Measurements from ENCODE around the gene PAX7.
A peak's percentile ranks its signal among the peaks of the same experiment; 100 is the strongest.
"Not testable (repeated sequence)": the region's sequence is repeated elsewhere in the genome, so short reads cannot be mapped to it uniquely, and the experiment has no call there.

PAX7 gene

GRCh38 chr1:18666317-18666920 is 35.8 kb downstream of the PAX7 start:
- DNase-seq: no peak

GRCh38 chr1:18667333-18667732 is 36.7 kb downstream of the PAX7 start:
- DNase-seq: no peak

- no peak for DNase-seq
Observed at GRCh38 chr1:18668046-18668445, 37.4 kb downstream of the PAX7 start.

GRCh38 chr1:18668750-18669404 is 38.2 kb downstream of the PAX7 start:
- DNase-seq: no peak

GRCh38 chr1:18670121-18670867 is 39.6 kb downstream of the PAX7 start:
- no peak for DNase-seq

- DNase-seq: no peak
Observed at GRCh38 chr1:18670868-18671225, 40.2 kb downstream of the PAX7 start.

GRCh38 chr1:18673976-18674375 is 43.3 kb downstream of the PAX7 start:
- no peak for DNase-seq

GRCh38 chr1:18676332-18676781 is 45.7 kb downstream of the PAX7 start:
- DNase-seq: no peak

DNA sequence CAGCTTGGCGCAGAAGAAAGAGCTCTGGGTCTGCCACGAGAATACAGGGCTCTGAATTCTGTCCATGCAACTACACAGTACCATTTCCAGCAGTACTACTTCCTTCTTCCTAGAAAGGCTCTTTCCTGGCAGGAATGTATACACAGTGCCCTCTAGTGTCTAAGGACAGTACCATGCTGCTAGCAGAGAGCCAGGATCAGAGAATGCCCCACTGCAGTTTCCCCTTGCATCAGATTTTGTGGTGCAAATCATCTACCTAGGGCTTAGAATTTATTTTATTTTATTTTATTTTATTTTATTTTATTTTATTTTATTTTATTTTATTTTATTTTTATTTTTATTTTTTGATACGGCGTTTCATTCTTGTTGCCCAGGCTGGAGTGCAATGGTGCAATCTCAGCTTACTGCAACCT is 50.8 kb downstream of the PAX7 start:
- DNase-seq: peak; percentile 50 to 68

- no peak for DNase-seq
Observed at GRCh38 chr1:18682375-18682774, 51.7 kb downstream of the PAX7 start.

DNA sequence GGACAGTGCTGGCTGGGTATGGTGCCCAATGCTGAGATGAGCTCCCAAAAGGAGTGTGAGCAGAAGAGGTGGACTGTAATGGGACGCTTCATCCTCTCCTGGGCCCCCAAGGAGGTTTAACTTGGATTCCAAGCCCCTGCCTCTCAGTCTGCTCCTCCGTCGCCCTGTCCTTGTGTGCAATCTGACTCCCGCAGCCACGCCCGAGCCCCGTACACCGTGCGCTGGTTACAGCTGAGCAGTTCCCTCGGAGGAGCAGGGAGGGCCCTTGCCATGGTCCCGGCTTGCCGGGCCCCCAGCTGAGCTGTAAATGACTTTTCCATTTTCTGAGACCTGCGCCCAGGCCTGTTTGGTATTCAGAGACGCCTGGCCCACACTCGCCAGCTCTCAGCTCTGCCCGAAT is 53.7 kb downstream of the PAX7 start:
- no peak for DNase-seq

GRCh38 chr1:18686540-18686939 is 55.9 kb downstream of the PAX7 start:
- DNase-seq: no peak

DNA sequence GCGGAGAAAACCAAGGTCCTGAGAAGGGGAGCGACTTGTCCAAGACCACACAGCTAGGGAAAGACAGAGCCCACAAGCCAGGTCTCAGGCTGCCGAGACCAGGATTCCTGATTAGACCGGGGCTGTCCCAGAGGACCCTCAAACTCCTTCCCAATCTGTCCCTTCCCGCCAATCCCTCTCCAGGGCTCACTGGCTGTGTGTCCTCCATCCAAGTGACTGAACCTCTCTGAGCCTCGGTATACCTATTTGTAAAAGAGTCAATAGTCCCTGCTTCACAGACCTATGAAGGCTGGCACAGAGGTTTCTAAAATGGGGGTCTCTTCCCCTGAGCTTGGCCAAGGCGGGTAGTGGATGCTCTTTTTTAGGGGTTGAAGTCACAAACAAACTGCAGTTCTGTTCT is 56.6 kb downstream of the PAX7 start:
- no peak for DNase-seq

DNA sequence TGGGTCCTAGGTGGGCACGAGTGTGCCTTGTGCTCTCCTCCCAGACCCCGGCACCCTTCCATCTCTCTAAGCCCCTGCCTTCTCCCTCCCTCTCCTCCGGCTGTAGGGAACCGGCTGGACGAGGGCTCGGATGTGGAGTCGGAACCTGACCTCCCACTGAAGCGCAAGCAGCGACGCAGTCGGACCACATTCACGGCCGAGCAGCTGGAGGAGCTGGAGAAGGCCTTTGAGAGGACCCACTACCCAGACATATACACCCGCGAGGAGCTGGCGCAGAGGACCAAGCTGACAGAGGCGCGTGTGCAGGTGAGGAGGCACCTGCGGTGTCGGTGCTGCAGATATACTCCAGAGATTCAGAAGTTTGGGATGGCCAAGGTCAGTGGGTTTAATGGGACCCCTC is 61.0 kb downstream of the PAX7 start:
- no peak for DNase-seq

- no peak for DNase-seq
Observed at GRCh38 chr1:18693256-18694098, 62.8 kb downstream of the PAX7 start.

- not testable (repeated sequence) for DNase-seq
Observed at GRCh38 chr1:18694289-18694688, 63.6 kb downstream of the PAX7 start.

DNA sequence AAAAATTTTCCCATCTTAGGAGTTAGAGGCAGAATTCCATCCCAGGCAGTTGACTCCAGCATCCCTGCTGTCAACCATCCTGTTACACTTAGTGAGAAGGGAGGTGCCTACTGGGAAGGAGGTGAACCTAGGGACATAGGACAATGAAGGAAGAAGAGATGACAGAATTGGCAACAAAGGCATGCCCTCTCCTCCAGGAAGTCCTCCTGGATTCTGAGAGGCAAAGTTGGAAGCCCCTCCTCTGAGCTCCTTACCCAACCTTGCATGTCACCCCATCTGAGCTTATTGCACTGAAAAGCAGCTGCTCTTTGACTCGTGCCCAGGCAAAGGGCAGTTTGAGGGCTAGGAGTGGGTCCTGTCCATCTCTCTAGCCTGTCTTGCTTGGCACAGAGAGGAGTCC is 66.9 kb downstream of the PAX7 start:
- DNase-seq: no peak

DNA sequence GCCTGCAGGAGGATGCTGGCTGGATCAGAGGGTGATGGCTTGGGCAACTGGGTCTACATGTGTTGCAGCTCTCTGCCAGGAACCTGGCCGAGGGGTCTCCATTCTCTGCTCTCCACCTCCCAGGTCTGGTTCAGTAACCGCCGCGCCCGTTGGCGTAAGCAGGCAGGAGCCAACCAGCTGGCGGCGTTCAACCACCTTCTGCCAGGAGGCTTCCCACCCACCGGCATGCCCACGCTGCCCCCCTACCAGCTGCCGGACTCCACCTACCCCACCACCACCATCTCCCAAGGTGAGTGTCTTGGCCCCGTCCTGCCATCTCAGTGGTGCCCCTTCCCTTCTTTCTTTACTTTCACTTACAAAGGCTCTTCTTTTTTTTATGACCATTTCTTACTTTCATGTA is 69.9 kb downstream of the PAX7 start:
- no peak for DNase-seq

DNA sequence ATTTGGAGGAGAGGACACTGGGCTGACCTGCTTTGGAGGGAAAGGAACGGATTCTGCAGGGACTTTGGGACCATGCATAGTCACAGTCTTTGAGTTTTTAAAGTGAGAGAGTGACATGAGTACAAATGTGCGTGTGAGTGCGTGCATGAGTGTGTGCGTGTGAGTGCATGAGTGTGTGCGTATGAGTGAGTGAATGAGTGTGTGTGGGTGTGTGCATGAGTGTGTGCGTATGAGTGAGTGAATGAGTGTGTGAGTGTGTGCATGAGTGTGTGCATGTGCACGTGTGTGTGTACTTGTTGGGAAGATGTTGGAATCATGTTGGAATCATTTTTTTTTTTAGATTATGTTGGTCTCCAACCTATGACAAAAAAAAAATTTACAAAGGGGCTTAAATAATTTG is 70.5 kb downstream of the PAX7 start:
- no peak for DNase-seq

DNA sequence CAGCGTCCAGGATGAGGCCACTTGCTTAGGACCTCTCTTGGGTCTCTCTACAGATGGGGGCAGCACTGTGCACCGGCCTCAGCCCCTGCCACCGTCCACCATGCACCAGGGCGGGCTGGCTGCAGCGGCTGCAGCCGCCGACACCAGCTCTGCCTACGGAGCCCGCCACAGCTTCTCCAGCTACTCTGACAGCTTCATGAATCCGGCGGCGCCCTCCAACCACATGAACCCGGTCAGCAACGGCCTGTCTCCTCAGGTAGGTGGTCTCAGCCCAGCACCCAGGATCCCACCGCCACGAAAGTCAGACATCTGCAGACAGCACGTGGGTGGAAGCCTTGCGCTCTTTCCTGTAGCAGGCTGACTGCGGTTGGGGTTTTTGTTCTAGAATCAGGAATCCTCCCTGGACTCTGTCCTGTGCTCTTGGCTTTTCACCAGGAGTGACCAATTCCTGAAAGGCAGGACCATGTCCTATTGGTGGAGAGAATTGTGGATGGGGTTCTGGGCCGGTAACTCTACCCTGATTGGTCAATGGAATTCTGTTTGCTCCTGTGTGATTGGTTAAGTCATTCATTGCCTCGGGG is 72.5 kb downstream of the PAX7 start:
- no peak for DNase-seq

- DNase-seq: no peak
Observed at GRCh38 chr1:18705811-18706210, 75.2 kb downstream of the PAX7 start.

DNA sequence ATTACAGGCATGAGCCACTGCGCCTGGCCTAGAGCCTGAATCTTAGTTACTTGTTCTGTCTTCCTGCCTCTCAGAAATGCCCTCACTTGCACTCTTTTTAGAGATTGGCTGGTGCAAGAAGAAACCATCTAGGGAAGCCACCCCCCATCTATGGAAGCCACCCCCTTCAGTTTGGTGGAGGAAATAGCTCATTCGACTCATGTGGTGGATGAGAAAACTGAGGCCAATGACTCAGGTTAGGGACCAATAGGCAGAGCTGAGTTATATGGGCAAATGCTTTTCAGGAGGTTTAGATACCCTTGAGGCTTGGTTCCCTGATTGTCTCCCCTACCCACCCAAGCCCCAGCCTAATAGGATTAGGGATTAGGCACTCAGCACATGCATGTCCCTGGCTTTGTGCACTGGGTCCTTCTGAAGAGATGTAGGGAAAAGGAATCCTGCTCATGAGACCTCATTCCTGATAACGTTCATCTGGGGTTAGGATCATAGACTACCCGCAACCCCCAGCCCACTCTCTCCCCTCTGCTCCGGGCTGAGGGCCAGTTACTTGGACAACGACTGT is 77.1 kb downstream of the PAX7 start:
- no peak for DNase-seq

Measured in inflammatory macrophage (primary cell).